ENCODE measurements around the gene TRIO. TPM values are rescaled to one million over a fixed set of nuclear protein-coding genes. Genes with fewer than 3 reads are reported as not detected.

The TRIO gene
- total RNA-seq, 5 donors from 2014 or later (not counting 1 experiment from before 2014, with no cell fraction given), result 6.2 to 31.1 (median 11.8) TPM

DNA sequence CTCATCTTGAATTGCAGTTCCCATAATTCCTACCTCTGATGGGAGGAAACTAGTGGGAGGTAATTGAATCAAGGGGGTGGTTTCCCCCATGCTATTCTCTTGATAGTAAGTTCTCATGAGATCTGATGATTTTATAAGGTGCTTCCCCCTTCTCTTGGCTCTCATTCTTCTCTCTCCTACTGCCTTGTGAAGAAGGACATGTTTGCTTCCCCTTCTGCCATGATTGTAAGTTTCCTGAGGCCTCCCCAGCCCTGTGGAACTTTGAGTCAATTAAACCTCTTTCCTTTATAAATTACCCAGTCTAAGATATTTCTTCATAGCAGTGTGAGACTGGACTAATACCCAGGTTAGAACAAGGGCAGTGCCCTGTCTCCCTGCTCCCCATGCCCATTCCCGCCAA, 7.5 kb upstream of the TRIO start:
- Mint-ChIP-seq H3K36me3 (no peaks in the 10 kb centered on the region), H3K27me3 (peaks cover 37 to 58% of the 10 kb centered on the region in 2 donors), H3K4me1 (no peaks in the 10 kb centered on the region), H3K4me3 (no peak overlapping the region), H3K27ac (no peak overlapping the region), H3K9me3 (peaks cover 0 to 8% (median 2%) of the 10 kb centered on the region in 3 donors)
- no peak for ATAC-seq (replicated peaks in 1 of 4)
- Histone ChIP-seq H3K27me3 (replicated peaks in 1 of 2; ENCODE audit: control insufficient read depth in 2 of 2, extremely low read depth in 1 of 2, insufficient read depth in 2 of 2, low read length in 1 of 2) (peaks cover 0 to 24% of the 10 kb centered on the region in 2 experiments), H3K36me3 (ENCODE audit: control insufficient read depth in 2 of 2, extremely low read depth in 1 of 2, insufficient read depth in 1 of 2, low read length in 1 of 2) (no peaks in the 10 kb centered on the region), H3K9me3 (no peaks in the 10 kb centered on the region), H3K4me3 (ENCODE audit: control insufficient read depth in 1 of 2, extremely low read depth in 1 of 2, low read length in 1 of 2) (no peak overlapping the region), H3K4me1 (ENCODE audit: control insufficient read depth in 1 of 2, extremely low read depth in 1 of 2, insufficient read depth in 2 of 2, low read length in 2 of 2) (no peaks in the 10 kb centered on the region), H3K27ac (ENCODE audit: low read length) (no peak overlapping the region)
- no peak for DNase-seq
- POLR2A ChIA-PET, result no interaction called here
- CTCF ChIA-PET, result no interaction called here
- no CpG with 5 or more reads among the region's 1 CpG for WGBS (ENCODE audit: insufficient coverage)

DNA sequence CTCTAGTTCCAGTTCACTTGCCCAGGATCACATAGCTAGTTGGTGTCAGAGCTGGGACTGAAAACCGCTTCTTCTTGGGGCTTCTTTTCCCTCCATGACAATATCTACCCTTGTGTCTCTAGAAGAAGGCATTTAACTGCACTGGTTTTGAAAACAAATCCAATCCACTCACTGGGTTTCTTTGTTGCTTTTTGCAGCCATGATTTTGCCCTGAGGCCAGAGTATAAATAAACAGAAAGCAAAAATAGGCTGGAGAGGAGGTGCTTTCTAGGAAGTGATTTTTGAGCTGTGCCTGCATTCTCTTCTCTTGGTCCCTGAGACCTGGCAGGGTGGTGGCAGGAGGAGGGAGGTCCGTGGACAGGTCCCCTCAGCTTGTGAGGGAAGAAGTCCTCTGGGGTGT, 6.9 kb upstream of the TRIO start:
- Histone ChIP-seq H3K27ac (ENCODE audit: low read length) (no peak overlapping the region), H3K4me3 (ENCODE audit: control insufficient read depth in 1 of 2, extremely low read depth in 1 of 2, low read length in 1 of 2) (no peak overlapping the region), H3K4me1 (ENCODE audit: control insufficient read depth in 1 of 2, extremely low read depth in 1 of 2, insufficient read depth in 2 of 2, low read length in 2 of 2) (no peaks in the 10 kb centered on the region), H3K36me3 (ENCODE audit: control insufficient read depth in 2 of 2, extremely low read depth in 1 of 2, insufficient read depth in 1 of 2, low read length in 1 of 2) (no peaks in the 10 kb centered on the region), H3K27me3 (replicated peaks in 1 of 2; ENCODE audit: control insufficient read depth in 2 of 2, extremely low read depth in 1 of 2, insufficient read depth in 2 of 2, low read length in 1 of 2) (peaks cover 0 to 25% of the 10 kb centered on the region in 2 experiments), H3K9me3 (no peaks in the 10 kb centered on the region)
- H3K27ac Mint-ChIP-seq, result no peak overlapping the region
- ChIA-PET CTCF (no interaction called here), POLR2A (no interaction called here)
- H3K4me3 Mint-ChIP-seq, result no peak overlapping the region
- ATAC-seq (replicated peaks in 1 of 4) (no peak), DNase-seq (no peak)
- H3K4me1 Mint-ChIP-seq, result no peaks in the 10 kb centered on the region
- no peaks in the 10 kb centered on the region for H3K36me3 Mint-ChIP-seq
- 83% methylated on average over 1 of the region's 2 CpGs for WGBS (ENCODE audit: insufficient coverage)
- H3K27me3 Mint-ChIP-seq, result peaks cover 39 to 61% of the 10 kb centered on the region in 2 donors
- peaks cover 0 to 8% (median 2%) of the 10 kb centered on the region in 3 donors for H3K9me3 Mint-ChIP-seq

GRCh38 chr5:14138608-14139540, 4.3 kb upstream of the TRIO start:
- Mint-ChIP-seq H3K4me3 (no peak overlapping the region), H3K27me3 (peaks cover 35 to 70% of the 10 kb centered on the region in 2 donors), H3K36me3 (no peaks in the 10 kb centered on the region), H3K27ac (no peak overlapping the region), H3K9me3 (peaks cover 0 to 8% (median 2%) of the 10 kb centered on the region in 3 donors), H3K4me1 (peaks cover 3 to 10% (median 8%) of the 10 kb centered on the region in 3 donors)
- ATAC-seq (replicated peaks in 1 of 4) (no peak), DNase-seq (no peak)
- H3K9me3 ChIP-seq, result no peaks in the 10 kb centered on the region
- WGBS (ENCODE audit: insufficient coverage), result 71% methylated on average over 7 of the region's 11 CpGs
- peaks cover 4 to 10% of the 10 kb centered on the region in 2 experiments for H3K4me1 ChIP-seq (ENCODE audit: control insufficient read depth in 1 of 2, extremely low read depth in 1 of 2, insufficient read depth in 2 of 2, low read length in 2 of 2)
- no peak overlapping the region for H3K4me3 ChIP-seq (ENCODE audit: control insufficient read depth in 1 of 2, extremely low read depth in 1 of 2, low read length in 1 of 2)
- no peak overlapping the region for H3K27ac ChIP-seq (ENCODE audit: low read length)
- ChIA-PET CTCF (no interaction called here), POLR2A (interaction anchor here in 1 of 2 donors (0.6 kb wide), 1 partner anchor 238 kb away, joined by 3 read pairs; no protein-coding TSS in a partner anchor)
- H3K27me3 ChIP-seq (replicated peaks in 1 of 2; ENCODE audit: control insufficient read depth in 2 of 2, extremely low read depth in 1 of 2, insufficient read depth in 2 of 2, low read length in 1 of 2), result peaks cover 0 to 28% of the 10 kb centered on the region in 2 experiments
- no peaks in the 10 kb centered on the region for H3K36me3 ChIP-seq (ENCODE audit: control insufficient read depth in 2 of 2, extremely low read depth in 1 of 2, insufficient read depth in 1 of 2, low read length in 1 of 2)

DNA sequence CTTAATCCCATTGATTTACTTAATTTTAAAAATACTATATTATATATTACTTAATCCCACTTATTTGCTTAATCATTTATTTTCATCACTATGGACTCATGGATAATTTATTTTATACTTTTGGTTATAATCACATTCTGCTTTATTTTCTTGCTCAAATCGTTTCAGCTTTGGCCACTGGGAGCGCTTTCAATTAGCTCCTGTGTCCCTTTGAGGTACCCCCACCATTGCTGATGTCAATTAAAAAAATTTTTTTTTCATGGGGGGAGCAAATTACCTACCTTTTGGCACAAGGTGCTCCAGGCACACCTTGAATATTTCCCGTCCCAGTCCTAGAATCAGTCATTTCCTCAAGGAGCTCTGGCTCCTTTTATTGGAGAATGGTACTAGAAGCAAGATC, 1.4 kb upstream of the TRIO start:
- Mint-ChIP-seq H3K4me3 (peak overlapping the region; percentile 25 to 81 (median 70)), H3K4me1 (peaks cover 8 to 22% (median 21%) of the 10 kb centered on the region in 3 donors), H3K9me3 (no peaks in the 10 kb centered on the region), H3K27me3 (peaks cover 25 to 67% of the 10 kb centered on the region in 2 donors), H3K27ac (no peak overlapping the region), H3K36me3 (no peaks in the 10 kb centered on the region)
- ChIA-PET POLR2A (no interaction called here), CTCF (no interaction called here)
- no peak for DNase-seq
- Histone ChIP-seq H3K36me3 (ENCODE audit: control insufficient read depth in 2 of 2, extremely low read depth in 1 of 2, insufficient read depth in 1 of 2, low read length in 1 of 2) (no peaks in the 10 kb centered on the region), H3K9me3 (no peaks in the 10 kb centered on the region), H3K27me3 (replicated peaks in 1 of 2; ENCODE audit: control insufficient read depth in 2 of 2, extremely low read depth in 1 of 2, insufficient read depth in 2 of 2, low read length in 1 of 2) (peaks cover 0 to 35% of the 10 kb centered on the region in 2 experiments), H3K27ac (ENCODE audit: low read length) (no peak overlapping the region), H3K4me1 (ENCODE audit: control insufficient read depth in 1 of 2, extremely low read depth in 1 of 2, insufficient read depth in 2 of 2, low read length in 2 of 2) (peaks cover 7 to 19% of the 10 kb centered on the region in 2 experiments), H3K4me3 (ENCODE audit: control insufficient read depth in 1 of 2, extremely low read depth in 1 of 2, low read length in 1 of 2) (no peak overlapping the region)
- no CpG with 5 or more reads among the region's 3 CpGs for WGBS (ENCODE audit: insufficient coverage)
- ATAC-seq (replicated peaks in 1 of 4), result no peak

- Mint-ChIP-seq H3K36me3 (no peaks in the 10 kb centered on the region), H3K27ac (no peak overlapping the region), H3K27me3 (peaks cover 22 to 66% of the 10 kb centered on the region in 2 donors), H3K4me1 (peaks cover 8 to 22% (median 21%) of the 10 kb centered on the region in 3 donors), H3K4me3 (peak overlapping the region; percentile 70 to 81 (median 78)), H3K9me3 (no peaks in the 10 kb centered on the region)
- DNase-seq, result peak in 1 of 35 experiments; percentile 9
- ChIA-PET CTCF (interaction anchor here in 1 of 2 donors (0.8 kb wide), 1 partner anchor 9 kb away, joined by 4 read pairs; no protein-coding TSS in a partner anchor), POLR2A (interaction anchor here in 1 of 2 donors (0.7 to 0.8 kb wide), 2 partner anchors 142 to 534 kb away, joined by 3 to 12 read pairs; no protein-coding TSS in a partner anchor)
- H3K27me3 ChIP-seq (replicated peaks in 1 of 2; ENCODE audit: control insufficient read depth in 2 of 2, extremely low read depth in 1 of 2, insufficient read depth in 2 of 2, low read length in 1 of 2), result peaks cover 0 to 31% of the 10 kb centered on the region in 2 experiments
- H3K4me1 ChIP-seq (ENCODE audit: control insufficient read depth in 1 of 2, extremely low read depth in 1 of 2, insufficient read depth in 2 of 2, low read length in 2 of 2), result peaks cover 7 to 19% of the 10 kb centered on the region in 2 experiments
- no peak for ATAC-seq (replicated peaks in 1 of 4)
- H3K36me3 ChIP-seq (ENCODE audit: control insufficient read depth in 2 of 2, extremely low read depth in 1 of 2, insufficient read depth in 1 of 2, low read length in 1 of 2), result no peaks in the 10 kb centered on the region
- 15% methylated on average over 8 of the region's 19 CpGs for WGBS (ENCODE audit: insufficient coverage)
- peak overlapping the region; percentile 55 to 89 for H3K4me3 ChIP-seq (ENCODE audit: control insufficient read depth in 1 of 2, extremely low read depth in 1 of 2, low read length in 1 of 2)
- H3K9me3 ChIP-seq, result no peaks in the 10 kb centered on the region
- H3K27ac ChIP-seq (ENCODE audit: low read length), result no peak overlapping the region
Measured at GRCh38 chr5:14142202-14142826, 828 bp upstream of the TRIO start.

GRCh38 chr5:14143546-14143840, 351 bp downstream of the TRIO start:
- H3K27me3 Mint-ChIP-seq, result peaks cover 15 to 59% of the 10 kb centered on the region in 2 donors
- no peak for DNase-seq
- H3K27ac ChIP-seq (ENCODE audit: low read length), result no peak overlapping the region

More at GRCh38 chr5:14143546-14143840, 351 bp downstream of the TRIO start:
- Histone ChIP-seq H3K27me3 (replicated peaks in 1 of 2; ENCODE audit: control insufficient read depth in 2 of 2, extremely low read depth in 1 of 2, insufficient read depth in 2 of 2, low read length in 1 of 2) (peaks cover 0 to 31% of the 10 kb centered on the region in 2 experiments), H3K4me1 (ENCODE audit: control insufficient read depth in 1 of 2, extremely low read depth in 1 of 2, insufficient read depth in 2 of 2, low read length in 2 of 2) (peaks cover 7 to 19% of the 10 kb centered on the region in 2 experiments), H3K4me3 (ENCODE audit: control insufficient read depth in 1 of 2, extremely low read depth in 1 of 2, low read length in 1 of 2) (peak overlapping the region in 1 of 2 donors; percentile 87), H3K36me3 (ENCODE audit: control insufficient read depth in 2 of 2, extremely low read depth in 1 of 2, insufficient read depth in 1 of 2, low read length in 1 of 2) (no peaks in the 10 kb centered on the region), H3K9me3 (no peaks in the 10 kb centered on the region)
- H3K27ac Mint-ChIP-seq, result no peak overlapping the region
- WGBS (ENCODE audit: insufficient coverage), result under 1% methylated on average over 59 of the region's 59 CpGs
- H3K36me3 Mint-ChIP-seq, result no peaks in the 10 kb centered on the region
- H3K9me3 Mint-ChIP-seq, result no peaks in the 10 kb centered on the region
- ChIA-PET CTCF (no interaction called here), POLR2A (interaction anchor here in 1 of 2 donors (0.7 kb wide), 1 partner anchor 35 kb away, joined by 3 read pairs; no protein-coding TSS in a partner anchor)
- peak overlapping the region in 1 of 3 donors; percentile 81 for H3K4me3 Mint-ChIP-seq
- ATAC-seq (replicated peaks in 1 of 4), result peak in 2 of 4 experiments; percentile 20 to 22
- peaks cover 8 to 22% (median 21%) of the 10 kb centered on the region in 3 donors for H3K4me1 Mint-ChIP-seq

All from T-cell (primary cell).